ENCODE measurements around the gene GASK1A. TPM values are rescaled to one million over a fixed set of nuclear protein-coding genes. Genes with fewer than 3 reads are reported as not detected.
A peak's percentile ranks its signal among the peaks of the same experiment; 100 is the strongest.

The GASK1A gene
- total RNA-seq, 1 donor from 2014 or later = 11.9 TPM

GRCh38 chr3:43013256-43013655 is 34.1 kb downstream of the GASK1A start:
- DNase-seq (ENCODE audit: low spot score) = no peak

GRCh38 chr3:43013743-43014155 is 34.6 kb downstream of the GASK1A start:
- DNase-seq (ENCODE audit: low spot score) = no peak

GRCh38 chr3:43014241-43014640 is 35.1 kb downstream of the GASK1A start:
- no peak for DNase-seq (ENCODE audit: low spot score)

GRCh38 chr3:43014956-43015355 is 35.8 kb downstream of the GASK1A start:
- no peak for DNase-seq (ENCODE audit: low spot score)

GRCh38 chr3:43015572-43015971 is 36.5 kb downstream of the GASK1A start:
- DNase-seq (ENCODE audit: low spot score) = no peak

- DNase-seq (ENCODE audit: low spot score) = no peak
Observed at GRCh38 chr3:43015991-43016865, 37.1 kb downstream of the GASK1A start.

- no peak for DNase-seq (ENCODE audit: low spot score)
Observed at GRCh38 chr3:43017004-43017403, 37.9 kb downstream of the GASK1A start.

GRCh38 chr3:43017593-43018195 is 38.6 kb downstream of the GASK1A start:
- DNase-seq (ENCODE audit: low spot score) = no peak

GRCh38 chr3:43018246-43018645 is 39.1 kb downstream of the GASK1A start:
- DNase-seq (ENCODE audit: low spot score) = no peak

- no peak for DNase-seq (ENCODE audit: low spot score)
Observed at GRCh38 chr3:43019006-43019809, 40.1 kb downstream of the GASK1A start.

- DNase-seq (ENCODE audit: low spot score) = no peak
Observed at GRCh38 chr3:43019826-43020225, 40.7 kb downstream of the GASK1A start.

- no peak for DNase-seq (ENCODE audit: low spot score)
Observed at GRCh38 chr3:43021186-43021585, 42.1 kb downstream of the GASK1A start.

GRCh38 chr3:43022121-43022520 is 43.0 kb downstream of the GASK1A start:
- no peak for DNase-seq (ENCODE audit: low spot score)

- DNase-seq (ENCODE audit: low spot score) = no peak
Observed at GRCh38 chr3:43023066-43023465, 44.0 kb downstream of the GASK1A start.

- DNase-seq (ENCODE audit: low spot score) = no peak
Observed at GRCh38 chr3:43023746-43024145, 44.6 kb downstream of the GASK1A start.

GRCh38 chr3:43024181-43024885 is 45.2 kb downstream of the GASK1A start:
- no peak for DNase-seq (ENCODE audit: low spot score)

- DNase-seq (ENCODE audit: low spot score) = no peak
Observed at GRCh38 chr3:43025423-43025822, 46.3 kb downstream of the GASK1A start.

- no peak for DNase-seq (ENCODE audit: low spot score)
Observed at GRCh38 chr3:43028001-43028400, 48.9 kb downstream of the GASK1A start.

GRCh38 chr3:43028678-43029490 is 49.8 kb downstream of the GASK1A start:
- peak; percentile 78 for DNase-seq (ENCODE audit: low spot score)

- DNase-seq (ENCODE audit: low spot score) = peak; percentile 82
Observed at GRCh38 chr3:43030162-43030935, 51.2 kb downstream of the GASK1A start.

Measured in mesenteric fat pad (tissue), 1 donor.